ENCODE results near the gene SNORC.

SNORC gene

DNA sequence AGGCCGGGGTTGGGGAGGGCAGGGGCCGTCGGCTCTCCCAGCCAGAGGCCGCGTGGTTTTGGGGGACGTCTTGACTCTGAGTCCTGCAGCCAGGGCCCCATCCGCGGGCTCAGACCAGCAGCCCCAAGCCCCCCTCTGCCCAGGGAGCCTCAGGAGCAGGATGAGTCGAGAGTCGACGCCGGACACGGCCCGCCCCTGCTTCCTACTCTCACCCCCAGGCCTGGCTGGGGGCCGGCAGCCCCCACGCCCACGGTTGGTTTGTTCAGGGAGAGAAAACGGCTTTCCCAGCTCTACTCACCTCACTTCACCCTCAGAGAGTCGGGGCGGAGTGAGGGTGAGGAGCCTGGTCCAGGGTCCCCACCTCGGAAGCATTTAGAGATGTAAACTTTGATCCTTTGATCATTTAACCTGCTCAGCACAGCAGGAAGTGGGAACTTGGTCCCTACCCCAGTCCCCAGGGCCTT, 6.9 kb downstream of the SNORC start:
- Histone ChIP-seq H3K4me3 (peak overlapping the region in 9 of 10 experiments; percentile 37 to 65 (median 54); a peak in 14 of 20 replicates), H3K27ac (no peak overlapping the region), H3K9ac (no peak overlapping the region), H4K20me1 (peaks cover 0 to 37% (median 8%) of the 10 kb centered on the region in 11 experiments; a peak in 13 of 22 replicates), H3K4me2 (peak overlapping the region; percentile 71 to 91 (median 83)), H3K36me3 (no peaks in the 10 kb centered on the region), H3K27me3 (peaks cover 40 to 55% (median 47%) of the 10 kb centered on the region in 11 experiments), H3K4me1 (peaks cover 12 to 23% (median 19%) of the 10 kb centered on the region in 10 experiments; a peak in 19 of 20 replicates), H3K9me3 (replicated peaks in 1 of 11) (no peaks in the 10 kb centered on the region)
- no peak for TF ChIP-seq Cebpa-rat (IDR thresholded peaks at IDR 0.05)

DNA sequence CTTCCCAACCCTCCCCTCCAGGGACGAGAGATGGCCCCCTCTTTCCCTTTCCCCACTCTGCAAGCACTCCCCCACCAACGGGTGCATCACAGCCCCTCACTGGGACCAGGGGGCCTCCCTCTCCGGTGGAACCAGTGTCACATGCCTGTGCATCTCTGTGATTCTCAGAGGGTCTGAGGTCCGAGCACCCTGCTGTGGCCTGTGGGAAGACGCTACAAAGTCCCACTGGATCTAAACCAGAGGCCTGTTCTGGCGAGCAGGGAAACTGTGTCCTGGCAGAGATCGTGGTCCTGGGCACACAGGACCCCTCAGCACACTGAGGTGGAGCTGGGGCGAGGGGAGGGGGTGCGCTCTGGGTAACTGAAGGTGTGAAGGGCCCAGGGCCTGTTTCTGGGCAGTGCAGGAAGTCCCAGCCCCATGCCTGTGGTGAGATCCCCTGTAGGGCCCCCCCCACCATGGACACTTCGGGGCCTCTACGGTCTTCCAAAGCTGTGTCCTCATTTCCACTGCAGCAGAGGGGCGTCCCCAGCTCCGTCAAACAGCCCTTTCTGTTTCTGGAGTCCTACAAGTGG, 8.0 kb downstream of the SNORC start:
- peaks cover 12 to 23% (median 19%) of the 10 kb centered on the region in 10 experiments; a peak in 19 of 20 replicates for H3K4me1 ChIP-seq
- H3K4me2 ChIP-seq: no peak overlapping the region

DNA sequence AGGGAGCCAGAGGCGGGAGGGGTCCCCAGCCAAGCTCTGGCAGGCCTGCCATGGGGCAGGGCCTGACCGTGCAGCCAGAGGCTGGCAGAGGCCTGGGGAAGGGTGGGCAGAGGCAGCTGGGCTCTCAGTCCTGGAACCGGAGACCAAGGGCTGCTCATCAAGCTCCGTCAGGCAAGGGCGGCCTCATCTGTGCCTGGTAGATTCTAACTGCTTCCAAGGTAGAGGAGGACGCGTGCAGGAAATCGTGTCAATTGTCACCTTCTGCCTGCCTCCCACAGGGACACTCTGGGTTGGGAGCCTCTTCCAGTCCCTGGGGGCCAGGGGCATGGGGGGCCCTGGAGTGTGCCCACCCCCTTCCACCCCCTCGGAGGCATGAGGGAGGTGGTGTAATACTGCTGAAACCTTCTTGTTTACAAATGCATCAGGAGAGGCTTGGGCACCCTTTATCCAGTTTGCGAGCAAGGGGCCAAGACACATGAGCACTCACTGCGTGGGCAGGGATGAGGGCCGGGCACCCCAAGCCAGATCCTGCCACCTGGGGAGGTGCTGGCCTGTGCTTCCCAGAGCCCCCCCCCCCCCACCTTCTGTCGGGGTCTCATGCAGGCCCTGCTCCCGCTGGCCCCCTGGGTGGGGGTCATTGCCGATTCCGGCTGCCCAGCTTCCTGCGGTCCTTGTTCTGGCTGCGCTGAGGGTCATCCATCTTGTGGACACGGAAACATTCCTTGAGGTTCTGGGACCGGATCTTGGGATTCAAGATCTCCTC, 9.0 kb downstream of the SNORC start:
- Histone ChIP-seq H3K36me3 (no peaks in the 10 kb centered on the region), H4K20me1 (peaks cover 0 to 37% (median 8%) of the 10 kb centered on the region in 11 experiments; a peak in 13 of 22 replicates), H3K9me3 (replicated peaks in 1 of 11) (no peaks in the 10 kb centered on the region), H3K9ac (no peak overlapping the region), H3K4me3 (no peak overlapping the region), H3K4me1 (peaks cover 12 to 19% (median 17%) of the 10 kb centered on the region in 10 experiments; a peak in 19 of 20 replicates), H3K27ac (no peak overlapping the region), H3K4me2 (no peak overlapping the region), H3K27me3 (peaks cover 40 to 50% (median 47%) of the 10 kb centered on the region in 11 experiments)
- no peak for TF ChIP-seq Cebpa-rat (IDR thresholded peaks at IDR 0.05)

More for the DNA sequence above, 8.0 kb downstream of the SNORC start:
- H3K4me3 ChIP-seq: no peak overlapping the region
- no peaks in the 10 kb centered on the region for H3K9me3 ChIP-seq (replicated peaks in 1 of 11)
- H3K27ac ChIP-seq: no peak overlapping the region
- no peak for TF ChIP-seq Cebpa-rat (IDR thresholded peaks at IDR 0.05)
- H3K9ac ChIP-seq: no peak overlapping the region
- H3K36me3 ChIP-seq: no peaks in the 10 kb centered on the region
- H4K20me1 ChIP-seq: peaks cover 0 to 37% (median 8%) of the 10 kb centered on the region in 11 experiments; a peak in 13 of 22 replicates
- H3K27me3 ChIP-seq: peaks cover 40 to 55% (median 47%) of the 10 kb centered on the region in 11 experiments

DNA sequence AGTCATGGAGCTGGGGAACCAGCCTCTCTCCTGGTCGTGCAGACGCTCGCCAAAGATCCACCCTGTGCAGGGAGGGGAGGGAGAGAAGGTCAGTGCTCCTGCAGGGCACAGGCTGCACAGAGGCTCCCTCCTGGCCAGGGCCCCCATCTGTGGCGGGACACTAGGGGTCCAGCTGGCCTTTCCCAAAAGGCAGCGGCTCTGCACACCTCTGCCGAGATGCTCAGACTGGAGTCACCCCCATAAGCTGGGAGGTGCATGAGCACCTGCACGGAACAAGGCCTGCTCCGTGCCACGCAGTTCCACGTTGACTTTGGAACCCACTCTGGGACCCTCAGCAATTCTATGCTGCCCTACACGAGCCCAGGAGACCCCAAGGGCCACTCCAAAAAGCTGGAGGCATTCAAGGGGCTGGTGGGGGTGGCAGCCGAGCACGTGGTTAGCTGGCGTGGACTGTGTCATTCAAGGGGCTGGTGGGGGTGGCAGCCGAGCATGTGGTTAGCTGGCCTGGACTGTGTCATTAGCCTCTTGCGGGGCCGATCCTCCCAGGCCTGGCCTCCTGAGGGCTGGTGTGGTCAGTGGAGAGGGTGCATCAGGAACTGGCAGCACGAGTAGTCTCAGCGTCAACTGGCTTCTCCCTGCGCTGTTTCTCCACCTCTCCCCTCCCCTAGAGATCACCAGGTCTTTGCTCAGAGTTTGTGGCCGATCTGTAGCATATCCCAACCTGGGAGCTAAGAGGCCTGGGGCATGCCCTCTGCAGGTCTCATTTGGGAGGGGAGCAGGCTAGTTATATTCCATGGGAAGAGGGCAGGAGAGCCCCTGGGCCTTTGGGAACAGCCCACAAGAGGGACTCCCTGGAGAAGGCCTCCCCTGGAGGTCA, 9.8 kb downstream of the SNORC start:
- Histone ChIP-seq H3K4me3 (no peak overlapping the region), H3K9ac (0 out of 22 replicates have a peak overlapping the region, but pooled peaks of 1 of the 11 experiments have one; percentile 15), H3K9me3 (replicated peaks in 1 of 11) (no peaks in the 10 kb centered on the region), H3K36me3 (no peaks in the 10 kb centered on the region), H3K4me1 (peaks cover 9 to 19% (median 15%) of the 10 kb centered on the region in 10 experiments; a peak in 18 of 20 replicates), H3K27me3 (peaks cover 34 to 42% (median 40%) of the 10 kb centered on the region in 11 experiments), H4K20me1 (peaks cover 0 to 30% (median 8%) of the 10 kb centered on the region in 11 experiments; a peak in 13 of 22 replicates), H3K4me2 (0 out of 22 replicates have a peak overlapping the region, but pooled peaks of 1 of the 11 experiments have one; percentile 32), H3K27ac (no peak overlapping the region)
- no peak for TF ChIP-seq Cebpa-rat (IDR thresholded peaks at IDR 0.05)

DNA sequence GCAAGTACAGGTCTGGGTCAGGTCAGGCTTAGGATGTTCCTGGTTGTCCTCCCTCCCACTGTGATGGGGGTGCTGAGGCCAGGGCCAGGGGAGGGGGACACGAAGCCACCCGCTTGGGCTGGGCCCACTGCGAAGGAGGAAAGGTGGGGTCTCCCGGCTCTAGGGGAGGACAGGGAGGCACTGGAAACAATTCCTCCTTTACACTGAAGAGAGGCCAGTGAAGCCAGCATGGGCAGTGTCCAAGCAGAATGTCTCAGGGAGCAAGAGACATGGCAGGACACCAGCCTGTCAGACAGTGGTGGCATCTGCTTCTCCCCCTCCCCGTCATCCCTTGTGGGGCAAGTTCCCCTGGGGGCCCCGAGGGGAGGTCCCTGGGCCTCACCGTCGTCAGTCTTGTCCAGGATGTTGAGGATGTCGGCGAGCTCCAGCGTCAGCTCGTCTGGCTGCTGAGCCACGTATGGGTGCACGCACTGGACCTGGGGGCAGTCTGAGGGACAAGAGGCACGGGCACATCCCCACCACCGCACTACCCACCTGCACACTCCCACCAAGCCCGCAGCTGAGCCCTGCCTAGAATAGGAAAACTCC, 10.8 kb downstream of the SNORC start:
- Histone ChIP-seq H3K4me2 (peak overlapping the region in 6 of 11 experiments; percentile 6 to 51 (median 30); a peak in 8 of 22 replicates), H3K4me3 (no peak overlapping the region), H3K9ac (peak overlapping the region in 3 of 11 experiments; percentile 4 to 15 (median 14); a peak in 1 of 22 replicates), H3K27me3 (peaks cover 24 to 32% (median 30%) of the 10 kb centered on the region in 11 experiments), H3K36me3 (no peaks in the 10 kb centered on the region), H3K27ac (no peak overlapping the region), H4K20me1 (peaks cover 0 to 27% (median 8%) of the 10 kb centered on the region in 11 experiments; a peak in 11 of 22 replicates), H3K9me3 (replicated peaks in 1 of 11) (no peaks in the 10 kb centered on the region), H3K4me1 (peaks cover 9 to 19% (median 15%) of the 10 kb centered on the region in 10 experiments; a peak in 18 of 20 replicates)
- TF ChIP-seq Cebpa-rat (IDR thresholded peaks at IDR 0.05): no peak

DNA sequence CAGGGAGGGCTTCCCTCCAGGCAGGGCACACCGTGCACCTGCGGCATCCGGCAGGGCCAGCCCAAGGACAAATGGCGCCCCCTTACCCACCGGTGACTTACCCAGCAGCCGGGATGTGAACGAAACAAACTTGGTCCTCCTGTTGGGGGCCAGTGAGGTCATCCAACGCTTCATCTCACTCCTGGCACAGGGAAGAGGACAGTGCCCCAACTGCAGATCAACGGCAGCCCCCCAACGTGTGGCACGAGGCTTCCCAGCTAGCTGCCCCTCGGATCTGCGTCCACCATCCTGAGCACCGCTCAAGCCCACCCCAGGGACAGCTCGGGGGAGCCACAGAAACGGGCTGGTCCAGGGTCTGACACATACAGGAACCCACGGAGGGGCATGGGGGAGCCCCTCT, 12.0 kb downstream of the SNORC start:
- Histone ChIP-seq H3K4me1 (peaks cover 0 to 10% (median 7%) of the 10 kb centered on the region in 10 experiments; a peak in 11 of 20 replicates), H3K27me3 (peaks cover 13 to 20% (median 18%) of the 10 kb centered on the region in 11 experiments), H4K20me1 (peaks cover 0 to 26% (median 0%) of the 10 kb centered on the region in 11 experiments; a peak in 10 of 22 replicates), H3K4me2 (no peak overlapping the region), H3K4me3 (no peak overlapping the region), H3K9me3 (replicated peaks in 1 of 11) (no peaks in the 10 kb centered on the region), H3K36me3 (no peaks in the 10 kb centered on the region), H3K27ac (no peak overlapping the region), H3K9ac (no peak overlapping the region)
- TF ChIP-seq Cebpa-rat (IDR thresholded peaks at IDR 0.05): no peak

DNA sequence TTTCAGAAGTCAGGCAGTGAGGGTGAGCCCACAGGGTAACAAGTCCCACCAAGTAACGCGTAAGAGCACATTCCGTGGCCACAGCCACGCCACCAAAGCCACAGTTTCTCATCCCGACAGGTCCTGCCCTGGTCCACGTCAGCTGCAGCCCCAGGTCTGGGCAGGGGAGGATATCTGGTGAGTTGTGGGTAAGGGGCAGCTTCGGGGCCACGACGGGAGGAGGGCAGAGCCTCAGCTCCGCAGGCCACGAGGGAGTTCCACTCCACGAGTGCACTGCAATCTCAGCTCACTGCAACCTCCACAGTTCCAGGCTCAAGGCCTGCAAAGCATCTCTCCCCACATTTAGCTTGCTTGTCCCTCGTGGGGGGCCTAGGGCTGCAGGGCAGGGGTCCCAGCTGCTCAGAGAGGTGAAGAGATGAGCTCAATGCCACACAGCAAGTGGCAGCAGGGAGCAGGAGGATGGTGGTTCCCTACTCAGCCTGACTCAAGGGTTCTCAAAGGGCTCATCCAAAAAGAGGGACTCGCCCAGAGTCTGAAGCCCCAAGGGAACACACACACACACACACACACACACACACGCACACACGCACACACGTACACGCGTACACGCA, 12.5 kb downstream of the SNORC start:
- H3K27me3 ChIP-seq: peaks cover 8 to 15% (median 13%) of the 10 kb centered on the region in 11 experiments
- H3K9ac ChIP-seq: no peak overlapping the region
- no peaks in the 10 kb centered on the region for H3K36me3 ChIP-seq
- no peak overlapping the region for H3K4me3 ChIP-seq
- no peak for TF ChIP-seq Cebpa-rat (IDR thresholded peaks at IDR 0.05)
- peaks cover 0 to 9% (median 6%) of the 10 kb centered on the region in 10 experiments; a peak in 8 of 20 replicates for H3K4me1 ChIP-seq
- H3K4me2 ChIP-seq: no peak overlapping the region
- no peaks in the 10 kb centered on the region for H3K9me3 ChIP-seq (replicated peaks in 1 of 11)
- peaks cover 0 to 26% (median 0%) of the 10 kb centered on the region in 11 experiments; a peak in 8 of 22 replicates for H4K20me1 ChIP-seq
- no peak overlapping the region for H3K27ac ChIP-seq
